GM18507 (cell line): ENCODE results near the gene ATP2C2.

Experiments used
- DNase-seq: peaks from one replicate; pipeline ENCODE4 v3.0.0; 2011; ENCODE audit warnings: low read depth; ENCODE audit not compliant: insufficient read length; ENCODE audit errors: extremely low spot score
- FAIRE-seq: peaks from 2 replicates; lab custom pipeline; 2011; peaks lifted over from hg19 to GRCh38; lab: Jason Lieb, UNC

Gene ATP2C2

DNA sequence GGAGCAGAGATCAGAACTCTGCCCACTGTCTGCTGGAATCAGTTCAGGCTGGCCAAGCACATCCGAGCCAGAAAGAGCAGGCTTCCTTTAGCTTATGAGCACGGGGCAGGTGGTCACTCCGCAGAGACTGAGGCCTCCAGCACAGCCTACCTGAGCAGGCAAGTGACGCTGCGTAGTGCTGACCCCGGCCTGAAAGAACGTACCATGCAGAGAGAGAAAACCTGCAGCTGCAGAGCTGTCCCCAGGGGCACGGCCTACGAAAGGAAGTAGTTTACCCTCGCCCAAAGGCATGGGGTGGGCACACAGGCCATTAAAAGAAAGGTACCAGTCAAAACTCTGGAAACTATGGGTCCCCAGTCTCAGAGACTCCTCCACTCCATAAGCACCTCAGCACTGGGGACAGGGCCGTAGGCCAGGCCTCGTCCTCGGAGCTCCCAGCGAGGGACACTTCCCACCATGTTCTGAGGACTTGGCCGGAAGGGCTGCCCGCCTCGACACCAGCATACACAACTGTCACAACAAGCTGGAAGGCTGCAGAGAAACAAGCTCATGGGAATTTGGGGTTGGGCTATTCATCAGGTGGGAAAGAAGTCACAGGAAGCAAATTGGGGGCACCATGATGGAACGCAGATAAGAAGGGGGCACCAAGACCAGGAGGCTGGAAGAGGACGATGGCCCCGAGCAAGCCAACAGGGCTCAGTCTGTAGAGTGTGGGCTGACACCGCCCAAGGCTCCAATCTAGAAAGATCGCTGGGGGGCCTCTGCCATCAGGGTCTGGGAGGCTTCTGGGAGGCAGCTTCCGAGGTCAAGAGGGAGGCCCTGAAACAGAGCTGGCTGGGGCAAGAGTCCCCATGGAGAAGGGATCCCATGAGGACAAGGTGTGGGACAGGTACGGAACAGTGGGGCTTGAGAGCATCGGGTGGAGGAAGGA, 114.9 kb downstream of the ATP2C2 start:
- FAIRE-seq (no peak), DNase-seq (no peak)

DNA sequence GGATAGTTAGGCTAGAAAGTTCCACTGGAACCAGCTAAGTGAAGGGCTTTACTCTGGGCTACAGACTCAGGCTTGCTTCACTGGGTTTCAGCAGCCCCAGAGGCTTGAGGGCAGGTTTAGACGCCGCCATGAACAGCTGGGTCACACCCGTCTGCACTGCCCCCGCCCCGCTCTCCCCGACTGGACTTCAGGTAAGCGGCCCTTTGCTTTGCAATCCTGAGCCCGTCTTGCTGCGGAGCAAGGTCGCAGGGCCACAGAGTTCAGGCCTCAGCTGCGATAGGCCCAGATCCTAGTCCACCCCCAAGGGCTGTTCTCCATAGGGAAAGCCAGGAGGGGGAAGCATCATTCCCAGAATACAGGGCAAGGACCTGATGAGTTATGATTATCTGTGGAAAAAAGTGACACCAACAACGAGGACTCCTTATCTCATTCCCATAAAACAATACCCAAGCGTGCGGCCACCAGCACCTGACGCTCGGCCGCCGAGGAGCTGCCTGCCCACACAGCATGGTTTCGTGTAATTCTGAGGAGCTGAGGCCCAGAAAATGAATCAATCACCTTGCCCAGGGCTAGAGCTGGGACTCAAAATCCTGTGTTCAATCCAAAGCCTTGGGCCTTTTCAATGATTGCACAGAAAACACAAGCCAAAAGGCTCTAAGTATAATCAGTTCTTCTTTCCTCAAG, 115.7 kb downstream of the ATP2C2 start:
- DNase-seq (no peak), FAIRE-seq (no peak)

DNA sequence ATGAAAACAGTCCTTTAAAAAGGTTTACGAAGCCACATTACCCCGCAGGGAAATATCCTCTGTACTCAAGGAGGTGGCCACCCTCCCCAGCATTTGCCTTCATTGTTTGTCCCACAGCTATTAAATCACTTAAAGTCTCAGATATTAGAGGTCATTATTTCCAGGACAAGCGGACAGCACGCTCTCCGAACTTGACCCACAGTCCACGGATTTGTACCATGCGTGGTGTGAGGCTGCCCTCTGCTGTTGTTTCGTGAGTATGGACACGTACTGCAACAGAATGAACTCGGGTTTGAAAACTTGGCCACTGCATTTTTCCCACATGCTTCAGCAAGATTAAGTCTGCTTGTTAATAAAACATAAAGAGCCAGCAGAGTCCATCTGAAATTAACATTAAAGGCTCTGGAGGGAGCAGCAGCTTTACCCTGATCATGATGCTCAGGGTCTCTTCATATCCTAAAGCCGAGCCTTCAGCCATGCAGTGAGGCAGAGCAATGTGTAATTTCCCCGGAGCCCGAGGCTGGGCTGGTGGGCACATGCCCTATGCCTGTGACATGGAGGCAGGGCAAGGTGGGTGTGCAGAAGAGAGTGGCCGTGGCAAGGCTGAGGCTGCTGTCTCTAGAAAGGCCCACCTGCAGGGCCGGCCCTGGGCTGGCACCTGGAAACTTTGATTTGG, 116.4 kb downstream of the ATP2C2 start:
- DNase-seq (no peak), FAIRE-seq (no peak)

DNA sequence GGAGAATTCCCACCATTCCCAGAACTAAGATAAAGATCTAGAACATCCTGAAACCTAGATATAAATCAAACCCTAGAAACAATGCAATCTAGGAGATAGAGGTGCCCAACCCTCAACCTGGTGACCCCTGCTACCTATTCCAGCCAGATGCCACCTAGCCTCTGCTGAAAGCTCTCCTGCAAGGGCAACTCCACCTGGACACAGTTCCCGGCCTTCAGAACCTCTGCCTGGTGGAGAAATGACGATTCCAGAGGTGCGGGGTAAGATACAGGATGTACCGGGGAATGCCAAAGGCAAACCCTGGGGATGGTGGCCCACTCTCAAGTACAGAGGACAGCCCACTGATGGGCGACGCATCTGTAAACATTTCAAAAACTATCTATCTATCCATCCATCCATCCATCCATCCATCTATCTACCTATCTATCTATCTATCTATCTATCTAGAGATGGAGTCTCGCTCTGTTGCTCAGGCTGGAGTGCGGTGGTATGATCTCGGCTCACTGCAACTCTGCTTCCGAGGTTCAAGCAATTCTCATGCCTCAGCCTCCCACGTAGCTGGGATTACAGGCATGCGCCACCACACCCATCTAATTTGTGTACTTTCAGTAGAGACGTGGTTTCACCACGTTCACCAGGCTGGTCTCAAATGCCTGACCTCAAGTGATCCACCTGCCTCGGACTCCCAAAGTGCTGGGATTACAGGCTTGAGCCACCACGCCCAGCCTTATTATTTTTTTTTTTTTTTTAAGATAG, 117.1 kb downstream of the ATP2C2 start:
- DNase-seq (no peak), FAIRE-seq (no peak)

DNA sequence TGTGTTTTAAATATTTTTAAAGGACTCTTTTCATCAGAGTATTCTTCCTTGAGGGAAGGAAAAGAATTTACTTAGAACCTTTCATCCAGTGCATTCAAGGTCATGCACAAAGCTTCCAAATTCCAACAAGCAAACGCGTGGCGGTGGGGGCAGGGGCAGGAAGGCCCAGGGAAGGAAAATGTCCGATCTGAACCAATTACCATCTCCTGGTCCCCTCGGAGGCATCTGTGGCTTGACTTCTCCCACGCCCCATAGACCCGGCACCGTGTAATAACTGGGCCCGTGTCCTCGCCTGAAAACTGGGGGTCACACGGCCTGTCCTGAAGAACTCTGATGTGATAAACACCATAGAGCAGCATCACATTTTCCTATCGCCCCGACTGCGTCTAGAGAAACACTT, 117.8 kb downstream of the ATP2C2 start:
- FAIRE-seq: no peak

GRCh38 chr16:84486551-84487235, 118.4 kb downstream of the ATP2C2 start:
- no peak for FAIRE-seq

More for the DNA sequence above, 117.8 kb downstream of the ATP2C2 start:
- DNase-seq: no peak

DNA sequence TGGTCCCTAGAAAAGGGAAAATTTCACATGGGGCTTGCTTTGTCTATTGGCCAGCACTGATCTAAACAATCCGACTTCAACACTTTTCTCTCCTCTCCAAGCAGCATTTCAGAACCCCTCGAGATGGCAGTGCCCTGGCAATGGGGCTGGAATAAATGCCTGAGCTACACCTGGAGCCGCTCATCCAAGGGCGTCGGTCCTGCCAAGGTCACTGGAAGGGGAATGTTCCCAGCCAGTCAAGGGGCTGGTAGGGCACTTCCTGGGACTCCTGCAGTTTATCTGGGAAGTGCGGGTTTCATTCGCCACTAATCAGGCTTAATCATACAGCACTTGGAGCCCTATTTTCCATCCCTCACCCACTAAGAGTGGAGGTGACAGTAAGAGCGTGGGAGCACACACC, 119.0 kb downstream of the ATP2C2 start:
- no peak for FAIRE-seq
- no peak for DNase-seq

More at GRCh38 chr16:84486551-84487235, 118.4 kb downstream of the ATP2C2 start:
- DNase-seq: no peak

DNA sequence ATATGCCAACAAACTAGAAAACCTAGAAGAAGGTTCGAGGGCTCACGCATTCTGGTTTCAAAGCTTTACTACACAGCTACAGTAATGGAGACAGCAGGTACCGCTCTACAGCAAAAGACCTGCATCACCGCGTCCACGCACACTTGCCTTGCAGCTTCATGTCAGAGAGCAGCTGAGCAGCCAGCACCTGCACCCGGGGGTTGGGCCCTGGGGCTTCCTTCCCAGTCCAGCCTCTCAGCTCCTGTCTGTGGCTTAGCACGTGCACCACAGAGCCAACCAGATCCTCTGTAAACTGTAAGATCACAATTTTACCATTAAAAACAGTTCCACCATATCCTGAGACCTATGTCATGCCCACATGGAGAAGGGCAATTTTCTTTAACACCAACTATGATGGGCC, 120.8 kb downstream of the ATP2C2 start:
- DNase-seq: no peak
- no peak for FAIRE-seq

GRCh38 chr16:84495506-84495905, 127.2 kb downstream of the ATP2C2 start:
- no peak for DNase-seq
- FAIRE-seq: no peak

DNA sequence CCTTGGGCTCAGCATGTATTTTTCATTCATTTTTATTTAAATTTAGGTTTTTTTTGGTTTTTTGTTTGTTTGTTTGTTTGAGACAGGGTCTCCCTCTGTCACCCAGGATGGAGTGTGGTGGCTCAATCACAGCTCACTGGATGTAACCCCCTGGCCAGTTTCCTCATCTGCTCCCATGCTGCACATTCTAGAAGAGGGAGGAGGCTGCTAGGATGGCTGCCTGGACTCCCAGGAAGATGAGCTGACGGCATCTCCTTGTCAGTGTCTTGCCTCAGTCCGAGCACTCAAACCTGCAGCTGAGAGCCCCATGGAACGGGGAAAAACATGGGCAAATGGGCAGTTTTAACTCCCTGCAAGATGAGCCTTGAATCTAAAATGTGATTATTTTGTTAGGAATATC, 128.7 kb downstream of the ATP2C2 start:
- no peak for FAIRE-seq
- no peak for DNase-seq

GRCh38 chr16:84497418-84498222, 129.3 kb downstream of the ATP2C2 start:
- no peak for FAIRE-seq
- DNase-seq: no peak

DNA sequence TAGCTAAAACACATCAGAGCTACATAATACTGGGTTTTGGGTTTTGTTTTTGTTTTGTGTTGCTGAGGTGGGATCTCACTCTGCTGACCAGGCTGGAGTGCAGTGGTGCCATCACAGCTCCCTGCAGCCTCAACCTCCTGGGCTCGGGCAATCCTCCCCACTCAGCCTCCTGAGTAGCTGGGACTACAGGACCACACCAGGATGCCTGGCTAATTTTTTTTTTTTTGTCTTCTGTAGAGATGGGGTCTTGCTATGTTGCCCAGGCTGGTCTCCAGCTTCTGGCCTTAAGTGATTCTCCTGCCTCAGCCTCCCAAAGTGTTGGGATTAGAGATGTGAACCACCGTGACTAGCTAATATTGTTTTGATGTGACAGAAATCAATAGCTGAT, 129.9 kb downstream of the ATP2C2 start:
- DNase-seq (no peak), FAIRE-seq (no peak)

GRCh38 chr16:84498859-84499620, 130.7 kb downstream of the ATP2C2 start:
- DNase-seq (no peak), FAIRE-seq (no peak)

DNA sequence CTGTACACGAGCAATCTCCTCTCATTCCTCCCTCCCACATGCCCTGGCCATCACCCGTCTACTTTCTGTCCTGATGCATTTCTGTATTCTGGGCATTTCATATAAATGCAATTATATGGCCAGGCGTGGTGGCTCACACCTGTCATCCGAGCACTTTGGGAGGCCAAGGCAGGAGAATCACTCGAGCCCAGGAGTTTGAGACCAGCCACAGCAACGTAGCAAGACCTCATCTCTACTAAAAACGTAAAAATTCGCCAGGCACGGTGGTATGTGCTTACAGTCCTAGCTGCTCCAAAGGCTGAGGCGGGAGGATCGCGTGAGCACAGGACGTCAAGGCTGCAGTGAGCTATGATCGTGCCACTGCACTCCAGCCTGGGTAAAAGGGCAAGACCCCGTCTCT, 131.3 kb downstream of the ATP2C2 start:
- DNase-seq (no peak), FAIRE-seq (no peak)

DNA sequence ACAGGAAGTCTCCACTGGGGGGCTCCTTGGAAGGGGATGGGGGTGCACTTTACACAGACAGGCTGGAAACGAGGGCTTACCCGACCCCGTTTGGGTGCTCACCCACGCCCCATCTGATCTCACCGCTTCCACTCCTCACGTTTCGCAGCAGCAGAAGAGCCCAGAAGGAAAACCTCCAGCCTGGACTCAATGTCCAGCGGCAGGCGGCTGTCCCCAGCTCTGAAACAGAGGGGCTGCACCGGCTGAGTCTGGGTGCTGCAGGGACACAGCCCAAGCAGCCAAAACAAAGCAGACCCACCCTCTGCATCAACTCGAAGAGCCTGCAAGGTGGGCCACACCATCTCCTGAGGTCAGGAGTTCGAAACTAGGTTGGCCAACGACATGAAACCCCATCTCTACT, 132.2 kb downstream of the ATP2C2 start:
- DNase-seq: no peak
- no peak for FAIRE-seq

DNA sequence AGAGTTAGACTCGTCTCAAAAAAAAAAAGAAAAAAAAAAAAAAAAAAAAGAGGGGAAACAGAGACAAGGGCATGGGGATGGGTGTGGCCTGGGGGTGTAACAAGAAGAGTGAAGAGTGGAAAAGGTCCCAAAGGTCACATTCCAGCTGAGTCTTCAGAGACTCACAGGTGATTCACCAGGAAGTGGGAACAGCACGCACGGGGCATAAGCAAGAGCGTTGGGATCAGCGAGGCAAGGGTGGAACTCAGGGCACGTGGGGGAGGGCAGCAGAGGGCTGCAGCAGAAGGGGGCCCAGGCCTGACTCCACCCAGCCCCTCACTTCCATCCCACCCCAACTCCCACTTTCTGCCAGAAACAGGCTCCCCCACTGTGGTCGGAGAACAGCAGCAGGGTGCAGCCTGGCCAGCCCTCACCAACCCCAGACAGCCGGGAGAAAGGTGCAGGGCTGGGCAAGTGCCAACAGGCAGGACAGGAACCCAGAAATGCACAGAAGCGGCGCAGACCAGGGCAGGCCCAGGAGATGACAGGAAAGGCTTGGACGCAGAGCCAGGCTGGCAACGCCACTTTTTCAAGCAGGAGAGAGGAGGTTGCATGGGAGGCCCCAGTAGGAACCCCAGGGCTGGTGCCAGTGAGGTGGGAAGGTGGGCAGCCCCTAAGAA, 132.9 kb downstream of the ATP2C2 start:
- DNase-seq: no peak

DNA sequence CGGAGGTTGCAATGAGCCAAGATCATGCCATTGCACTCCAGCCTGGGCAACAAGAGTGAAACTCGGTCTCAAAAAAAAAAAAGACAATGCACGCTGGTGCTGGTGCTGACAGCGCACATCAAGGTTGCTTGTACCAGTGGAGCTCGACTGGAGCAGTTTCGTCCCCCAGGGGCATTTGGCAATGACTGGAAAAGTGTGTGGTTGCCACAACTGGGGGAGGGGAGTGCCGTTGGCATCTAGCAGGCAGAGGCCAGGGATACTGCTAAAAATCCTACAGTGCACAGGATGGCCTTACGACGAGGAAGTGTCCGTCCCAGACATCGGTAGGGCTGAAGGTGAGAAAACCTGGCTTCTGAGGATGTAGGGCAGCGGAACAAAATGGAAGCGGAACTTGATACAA, 133.7 kb downstream of the ATP2C2 start:
- FAIRE-seq: no peak

More for the DNA sequence above, 132.9 kb downstream of the ATP2C2 start:
- FAIRE-seq: no peak

More for the DNA sequence above, 133.7 kb downstream of the ATP2C2 start:
- no peak for DNase-seq
